ENCODE results near the gene LAG3. TPM values are rescaled to one million over a fixed set of nuclear protein-coding genes. Genes with fewer than 3 reads are reported as not detected.

The LAG3 gene
- polyA plus RNA-seq, 1 donor, result 0.80 TPM

- DNase-seq, result no peak
Measured at GRCh38 chr12:6772726-6773589, 638 bp downstream of the LAG3 start.

DNA sequence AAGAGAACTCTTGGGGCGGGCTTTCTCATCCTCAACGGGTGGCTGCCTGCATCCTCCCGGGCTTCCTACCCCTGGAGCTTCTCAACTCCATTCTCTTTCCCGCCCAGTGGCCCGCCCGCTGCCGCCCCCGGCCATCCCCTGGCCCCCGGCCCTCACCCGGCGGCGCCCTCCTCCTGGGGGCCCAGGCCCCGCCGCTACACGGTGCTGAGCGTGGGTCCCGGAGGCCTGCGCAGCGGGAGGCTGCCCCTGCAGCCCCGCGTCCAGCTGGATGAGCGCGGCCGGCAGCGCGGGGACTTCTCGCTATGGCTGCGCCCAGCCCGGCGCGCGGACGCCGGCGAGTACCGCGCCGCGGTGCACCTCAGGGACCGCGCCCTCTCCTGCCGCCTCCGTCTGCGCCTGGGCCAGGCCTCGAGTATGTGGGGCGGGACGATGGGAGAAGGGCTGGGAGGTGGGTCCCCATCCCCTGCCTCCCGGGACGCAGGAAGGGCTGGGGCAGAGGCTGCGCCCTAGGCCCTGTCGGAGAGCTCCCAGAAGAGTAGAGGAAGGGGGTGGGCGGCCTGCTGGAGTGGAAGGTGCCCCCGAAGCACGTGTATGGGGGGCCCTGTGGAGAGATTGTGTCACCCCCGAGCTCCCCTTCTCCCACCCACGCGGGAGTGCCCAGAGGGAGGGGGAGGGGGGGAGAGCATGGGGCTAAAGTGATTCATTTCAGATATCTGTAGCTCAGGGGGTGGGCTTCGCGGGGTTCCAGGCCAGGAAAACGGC, 1.5 kb downstream of the LAG3 start:
- DNase-seq, result no peak

DNA sequence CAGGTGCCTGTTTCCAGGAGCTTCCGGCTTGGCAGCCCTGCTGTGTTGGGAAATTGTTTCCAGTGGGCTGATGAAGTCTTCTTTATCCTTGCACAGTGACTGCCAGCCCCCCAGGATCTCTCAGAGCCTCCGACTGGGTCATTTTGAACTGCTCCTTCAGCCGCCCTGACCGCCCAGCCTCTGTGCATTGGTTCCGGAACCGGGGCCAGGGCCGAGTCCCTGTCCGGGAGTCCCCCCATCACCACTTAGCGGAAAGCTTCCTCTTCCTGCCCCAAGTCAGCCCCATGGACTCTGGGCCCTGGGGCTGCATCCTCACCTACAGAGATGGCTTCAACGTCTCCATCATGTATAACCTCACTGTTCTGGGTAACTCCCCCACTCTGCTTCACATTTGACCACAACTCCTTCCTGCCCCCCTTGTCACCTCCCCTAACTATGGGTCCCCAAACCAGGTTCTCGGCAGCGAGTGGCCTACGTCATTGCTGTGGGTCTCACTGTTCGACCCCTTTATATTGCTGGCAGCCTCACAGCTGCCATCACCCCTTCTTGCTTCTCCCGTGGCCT, 2.3 kb downstream of the LAG3 start:
- no peak for DNase-seq

- no peak for DNase-seq
Measured at GRCh38 chr12:6775185-6776174, 3.2 kb downstream of the LAG3 start.

DNA sequence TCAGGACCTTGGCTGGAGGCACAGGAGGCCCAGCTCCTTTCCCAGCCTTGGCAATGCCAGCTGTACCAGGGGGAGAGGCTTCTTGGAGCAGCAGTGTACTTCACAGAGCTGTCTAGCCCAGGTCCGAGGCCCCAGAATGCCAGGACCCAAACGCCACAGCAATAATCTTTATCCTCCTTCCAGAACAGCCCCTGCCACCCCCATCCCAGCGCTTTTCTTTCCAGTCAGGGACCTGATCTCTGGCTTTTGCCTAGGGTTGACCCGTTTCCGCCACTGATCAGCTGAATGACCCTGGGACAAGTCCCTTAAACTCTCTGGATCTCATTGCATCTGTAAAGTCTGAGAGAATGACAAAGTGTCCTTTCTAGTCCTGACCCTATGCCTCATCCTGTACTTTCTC, 5.1 kb downstream of the LAG3 start:
- no peak for DNase-seq

GRCh38 chr12:6778217-6778573, 5.9 kb downstream of the LAG3 start:
- peak; percentile 49 for DNase-seq

- peak; percentile 96 for DNase-seq
Measured at GRCh38 chr12:6778574-6779550, 6.5 kb downstream of the LAG3 start.

DNA sequence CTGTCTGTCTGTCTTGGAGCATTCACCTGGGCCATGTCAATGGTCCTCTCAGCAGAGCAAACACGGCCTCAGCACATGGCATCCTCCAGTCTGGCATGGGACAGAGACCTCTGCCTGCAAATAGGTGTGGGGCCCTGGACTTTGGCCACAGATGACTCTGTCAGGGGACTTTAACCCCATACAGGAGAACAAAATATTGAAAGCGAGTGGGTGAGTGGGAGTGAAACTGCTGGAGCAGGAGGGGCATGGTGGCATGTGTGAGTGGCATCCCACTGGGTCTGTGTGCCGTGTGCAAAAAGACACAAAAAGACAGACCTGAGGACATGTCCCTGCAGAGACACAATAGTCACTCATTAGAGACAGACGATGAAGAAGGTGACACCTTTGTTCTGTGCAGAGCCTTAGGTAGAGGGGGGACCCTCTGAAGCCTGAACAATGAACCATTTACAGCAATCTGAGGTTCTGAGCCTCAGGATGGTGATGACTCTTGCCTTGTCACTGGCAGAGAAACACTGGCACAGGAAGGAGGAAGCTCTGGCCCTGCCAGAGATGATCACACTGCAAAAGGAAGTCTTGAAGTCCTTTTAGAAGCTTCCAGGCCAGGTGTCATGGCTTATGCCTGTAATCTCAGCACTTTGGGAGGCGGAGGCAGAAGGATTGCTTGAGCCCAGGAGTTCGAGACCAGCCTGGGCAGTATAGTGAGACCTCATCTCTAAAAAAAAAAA, 7.5 kb downstream of the LAG3 start:
- DNase-seq, result no peak

- no peak for DNase-seq
Measured at GRCh38 chr12:6780573-6780972, 8.3 kb downstream of the LAG3 start.

- no peak for DNase-seq
Measured at GRCh38 chr12:6782119-6782518, 9.8 kb downstream of the LAG3 start.

- DNase-seq, result no peak
Measured at GRCh38 chr12:6782850-6783566, 10.7 kb downstream of the LAG3 start.

DNA sequence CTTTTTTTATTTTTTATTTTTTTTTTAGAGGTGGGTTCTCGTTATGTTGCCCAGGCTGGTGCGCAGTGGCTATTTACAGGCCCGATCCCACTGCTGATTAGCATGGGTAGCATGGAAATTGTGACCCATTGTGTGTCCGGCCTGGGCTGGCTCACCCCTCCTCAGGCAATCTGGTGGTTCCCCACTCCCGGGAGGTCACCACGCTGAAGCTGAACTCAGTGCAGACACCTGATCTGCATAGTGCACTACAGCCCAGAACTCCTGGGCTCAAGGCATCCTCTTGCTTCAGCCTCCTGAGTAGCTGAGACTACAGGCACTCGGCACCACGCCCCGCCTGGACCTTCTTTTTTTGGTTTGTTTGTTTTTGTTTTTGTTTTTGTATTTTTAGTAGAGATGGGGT, 11.5 kb downstream of the LAG3 start:
- DNase-seq, result no peak

- no peak for DNase-seq
Measured at GRCh38 chr12:6784296-6784695, 12.0 kb downstream of the LAG3 start.

GRCh38 chr12:6784761-6785160, 12.4 kb downstream of the LAG3 start:
- DNase-seq, result no peak

GRCh38 chr12:6786416-6787094, 14.2 kb downstream of the LAG3 start:
- no peak for DNase-seq

DNA sequence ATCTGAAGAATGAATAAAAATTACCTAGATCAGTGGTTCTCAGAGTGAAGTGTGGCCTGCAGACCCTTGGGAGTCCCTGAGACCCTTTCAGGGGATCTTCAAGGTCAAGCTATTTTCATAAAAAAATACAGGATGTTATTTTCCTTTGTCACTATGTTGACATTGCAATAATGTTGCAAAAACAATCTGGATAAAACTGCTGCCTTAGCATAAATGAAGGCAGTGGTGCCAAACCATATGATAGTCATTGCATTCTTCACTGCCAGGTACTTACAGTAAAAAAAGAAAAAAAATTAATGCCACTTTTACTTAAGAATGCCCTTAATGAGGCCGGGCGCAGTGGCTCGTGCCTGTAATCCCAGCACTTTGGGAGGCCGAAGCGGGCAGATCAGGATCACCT, 15.0 kb downstream of the LAG3 start:
- no peak for DNase-seq

DNA sequence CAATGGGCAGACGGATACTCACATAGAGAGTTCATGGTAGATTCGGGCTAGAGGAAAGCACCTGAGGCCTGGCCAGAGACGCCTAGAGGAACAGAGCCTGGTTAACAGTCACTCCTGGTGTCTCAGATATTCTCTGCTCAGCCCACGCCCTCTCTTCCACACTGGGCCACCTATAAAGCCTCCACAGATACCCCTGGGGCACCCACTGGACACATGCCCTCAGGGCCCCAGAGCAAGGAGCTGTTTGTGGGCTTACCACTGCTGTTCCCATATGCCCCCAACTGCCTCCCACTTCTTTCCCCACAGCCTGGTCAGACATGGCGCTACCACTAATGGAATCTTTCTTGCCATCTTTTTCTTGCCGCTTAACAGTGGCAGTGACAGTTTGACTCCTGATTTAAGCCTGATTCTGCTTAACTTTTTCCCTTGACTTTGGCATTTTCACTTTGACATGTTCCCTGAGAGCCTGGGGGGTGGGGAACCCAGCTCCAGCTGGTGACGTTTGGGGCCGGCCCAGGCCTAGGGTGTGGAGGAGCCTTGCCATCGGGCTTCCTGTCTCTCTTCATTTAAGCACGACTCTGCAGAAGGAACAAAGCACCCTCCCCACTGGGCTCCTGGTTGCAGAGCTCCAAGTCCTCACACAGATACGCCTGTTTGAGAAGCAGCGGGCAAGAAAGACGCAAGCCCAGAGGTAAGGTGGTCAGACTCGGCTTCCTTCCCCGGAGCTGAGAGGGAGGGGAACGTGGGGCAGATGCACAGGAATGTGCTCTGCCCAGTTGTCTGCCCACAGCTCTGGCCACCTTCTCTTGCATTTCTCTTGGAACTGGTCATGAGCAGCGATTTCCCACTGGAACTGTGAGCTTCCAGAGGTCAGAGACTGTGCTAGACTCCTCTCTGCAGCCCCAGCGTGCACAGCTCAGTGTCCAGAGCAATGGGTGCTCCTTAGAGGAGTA, 16.9 kb downstream of the LAG3 start, which contains the start of gene CD4:
CD4 (plus strand) TSS at position 557 of the 953 bp plus-strand sequence. CDS start 10,611 bp downstream, outside the sequence.
- peak; percentile 43 for DNase-seq
